NCI-H1048 (cell line): ENCODE measurements around the gene SRPK2.
"Not testable (repeated sequence)": the region's sequence is repeated elsewhere in the genome, so short reads cannot be mapped to it uniquely, and the experiment has no call there.

Experiments
- DNase-seq: peaks from one replicate; lab custom pipeline; 2025; lab: John Stamatoyannopoulos, UW

SRPK2 gene

GRCh38 chr7:105222953-105223352, 165.8 kb downstream of the SRPK2 start:
- no peak for DNase-seq

- no peak for DNase-seq
Observed at GRCh38 chr7:105219771-105220160, 169.0 kb downstream of the SRPK2 start.

- no peak for DNase-seq
Observed at GRCh38 chr7:105218939-105219770, 169.6 kb downstream of the SRPK2 start.

- no peak for DNase-seq
Observed at GRCh38 chr7:105218215-105218614, 170.5 kb downstream of the SRPK2 start.

GRCh38 chr7:105216786-105217185, 171.9 kb downstream of the SRPK2 start:
- no peak for DNase-seq

- DNase-seq, result no peak
Observed at GRCh38 chr7:105215821-105216220, 172.9 kb downstream of the SRPK2 start.

- DNase-seq, result no peak
Observed at GRCh38 chr7:105215182-105215581, 173.5 kb downstream of the SRPK2 start.

- DNase-seq, result no peak
Observed at GRCh38 chr7:105213611-105214010, 175.1 kb downstream of the SRPK2 start.

- no peak for DNase-seq
Observed at GRCh38 chr7:105212212-105212611, 176.5 kb downstream of the SRPK2 start.

- DNase-seq, result no peak
Observed at GRCh38 chr7:105210721-105211205, 178.0 kb downstream of the SRPK2 start.

- DNase-seq, result no peak
Observed at GRCh38 chr7:105209870-105210269, 178.9 kb downstream of the SRPK2 start.

GRCh38 chr7:105209433-105209832, 179.3 kb downstream of the SRPK2 start:
- no peak for DNase-seq

- no peak for DNase-seq
Observed at GRCh38 chr7:105206985-105207384, 181.7 kb downstream of the SRPK2 start.

GRCh38 chr7:105205592-105206237, 183.0 kb downstream of the SRPK2 start:
- DNase-seq, result no peak

GRCh38 chr7:105204953-105205352, 183.8 kb downstream of the SRPK2 start:
- DNase-seq, result no peak

GRCh38 chr7:105204520-105204919, 184.2 kb downstream of the SRPK2 start:
- no peak for DNase-seq

GRCh38 chr7:105202616-105203015, 186.1 kb downstream of the SRPK2 start:
- no peak for DNase-seq

- DNase-seq, result no peak
Observed at GRCh38 chr7:105199386-105199785, 189.3 kb downstream of the SRPK2 start.

GRCh38 chr7:105198223-105198622, 190.5 kb downstream of the SRPK2 start:
- no peak for DNase-seq

- no peak for DNase-seq
Observed at GRCh38 chr7:105196473-105196872, 192.2 kb downstream of the SRPK2 start.

GRCh38 chr7:105195891-105196290, 192.8 kb downstream of the SRPK2 start:
- DNase-seq, result no peak

GRCh38 chr7:105194959-105195358, 193.8 kb downstream of the SRPK2 start:
- DNase-seq, result not testable (repeated sequence)

- no peak for DNase-seq
Observed at GRCh38 chr7:105191331-105191730, 197.4 kb downstream of the SRPK2 start.
